ENCODE measurements around the gene STK32C.

- TF ChIP-seq CTCF (IDR thresholded peaks at IDR 0.05) (no peak), POLR2A (IDR thresholded peaks at IDR 0.05; ENCODE audit: low read depth) (no peak), EP300 (IDR thresholded peaks at IDR 0.05) (no peak)
Measured at GRCh38 chr10:132265890-132266496, 41.8 kb downstream of the STK32C start.

Measured in esophagus muscularis mucosa (tissue), 4 donors.